NCI-H748 (cell line): ENCODE results near the gene FBRS.
"Not testable (repeated sequence)": the region's sequence is repeated elsewhere in the genome, so short reads cannot be mapped to it uniquely, and the experiment has no call there.

ENCODE experiments used
- DNase-seq: peaks from one replicate; lab custom pipeline; 2025; ENCODE audit not compliant: unreplicated experiment; lab: John Stamatoyannopoulos, UW

Gene FBRS

GRCh38 chr16:30698139-30698815 is 40.0 kb downstream of the FBRS start:
- DNase-seq = peak; percentile 86

GRCh38 chr16:30698816-30699614 is 40.8 kb downstream of the FBRS start, which contains the start of gene SRCAP:
TSS of gene SRCAP (plus strand) at chr16:30699171. CDS start at chr16:30700825, 1,654 bp downstream.
- DNase-seq = peak; percentile 80

GRCh38 chr16:30699615-30700099 is 41.4 kb downstream of the FBRS start:
- no peak for DNase-seq

GRCh38 chr16:30700491-30700890 is 42.3 kb downstream of the FBRS start:
- no peak for DNase-seq

- no peak for DNase-seq
These were observed 42.7 kb downstream of the FBRS start for GRCh38 chr16:30700971-30701370.

GRCh38 chr16:30703071-30703470 is 44.8 kb downstream of the FBRS start:
- DNase-seq = not testable (repeated sequence)

- no peak for DNase-seq
These were observed 45.7 kb downstream of the FBRS start for GRCh38 chr16:30703971-30704370.

GRCh38 chr16:30706046-30706445 is 47.8 kb downstream of the FBRS start:
- no peak for DNase-seq

- DNase-seq = no peak
These were observed 52.7 kb downstream of the FBRS start for GRCh38 chr16:30710971-30711370.

GRCh38 chr16:30711712-30712111 is 53.5 kb downstream of the FBRS start:
- no peak for DNase-seq

- DNase-seq = no peak
These were observed 57.7 kb downstream of the FBRS start for GRCh38 chr16:30715750-30716445.

- DNase-seq = no peak
These were observed 61.9 kb downstream of the FBRS start for GRCh38 chr16:30720086-30720485.
